GM23338 (cell line): Measurements from ENCODE around the gene FNIP2. TPM values are rescaled to one million over a fixed set of nuclear protein-coding genes. Genes with fewer than 3 reads are reported as not detected.
A peak's percentile ranks its signal among the peaks of the same experiment; 100 is the strongest.

Source experiments
- ATAC-seq: fragments of 200-7000 bp; cut with Tn5 transposase; 3 replicates; pipeline ENCODE4 v1.9.1; 2020
- DNase-seq: peaks from one replicate; pipeline ENCODE4 v3.0.0-alpha.2; 2015; ENCODE audit warnings: low spot score
- H2AFZ ChIP-seq: fragments of 200-600 bp; sonication (generic); 2 replicates; pipeline ENCODE4 v1.8.0; 2016; ENCODE audit warnings: antibody characterized with exemption, mild to moderate bottlenecking, moderate library complexity
- H3F3A ChIP-seq: fragments of 200-600 bp; sonication (generic); replicated peaks from 2 replicates; pipeline ENCODE4 v1.8.0; 2017; ENCODE audit warnings: antibody characterized with exemption, mixed run types, low read depth
- H3K27ac ChIP-seq: fragments of 200-600 bp; sonication (generic); 2 replicates; pipeline ENCODE4 v1.6.1; 2016; ENCODE audit warnings: low read depth
- H3K27me3 ChIP-seq: fragments of 200-600 bp; sonication (generic); 2 replicates; pipeline ENCODE4 v1.8.0; 2016; ENCODE audit warnings: mild to moderate bottlenecking, mixed run types, moderate library complexity; ENCODE audit not compliant: insufficient read depth
- H3K36me3 ChIP-seq: fragments of 200-600 bp; sonication (generic); 2 replicates; pipeline ENCODE4 v1.8.0; 2016; ENCODE audit warnings: mild to moderate bottlenecking; ENCODE audit not compliant: insufficient read depth
- H3K4me1 ChIP-seq: fragments of 200-600 bp; sonication (generic); 2 replicates; pipeline ENCODE4 v1.8.0; 2016; ENCODE audit warnings: mild to moderate bottlenecking, moderate library complexity; ENCODE audit not compliant: insufficient read depth
- H3K4me2 ChIP-seq: fragments of 200-600 bp; sonication (generic); 2 replicates; pipeline ENCODE4 v1.7.1; 2017; ENCODE audit warnings: mixed run types
- H3K4me3 ChIP-seq: fragments of 200-600 bp; sonication (generic); 2 replicates; pipeline ENCODE4 v1.6.1; 2016; ENCODE audit warnings: mixed run types
- H3K79me2 ChIP-seq: fragments of 200-600 bp; sonication (generic); replicated peaks from 2 replicates; pipeline ENCODE4 v1.8.0; 2017; ENCODE audit warnings: mild to moderate bottlenecking; ENCODE audit not compliant: insufficient read depth
- H3K9me2 ChIP-seq: fragments of 200-600 bp; sonication (generic); 2 replicates; pipeline ENCODE4 v1.8.0; 2017; ENCODE audit not compliant: insufficient read depth
- H4K20me1 ChIP-seq: fragments of 200-600 bp; sonication (generic); replicated peaks from 2 replicates; pipeline ENCODE4 v1.8.0; 2017; ENCODE audit warnings: mild to moderate bottlenecking; ENCODE audit not compliant: insufficient read depth
- H3K27ac Mint-ChIP-seq: 2 replicates; pipeline ENCODE4 v1.8.0; 2020; ENCODE audit warnings: inconsistent platforms, mild to moderate bottlenecking, moderate library complexity, mixed read lengths
- H3K27me3 Mint-ChIP-seq: 3 replicates; pipeline ENCODE4 v1.8.0; 2022; ENCODE audit warnings: low read depth, mild to moderate bottlenecking, moderate library complexity, mixed read lengths, inconsistent platforms; ENCODE audit not compliant: insufficient read depth, poor library complexity
- H3K36me3 Mint-ChIP-seq: 3 replicates; pipeline ENCODE4 v1.8.0; 2021; ENCODE audit warnings: low read depth, mild to moderate bottlenecking, inconsistent platforms, moderate library complexity, mixed read lengths
- H3K4me1 Mint-ChIP-seq: 3 replicates; pipeline ENCODE4 v1.8.0; 2020; ENCODE audit warnings: mild to moderate bottlenecking, inconsistent platforms, mixed read lengths
- H3K4me3 Mint-ChIP-seq: 3 replicates; pipeline ENCODE4 v1.8.0; 2021; ENCODE audit warnings: moderate library complexity, mild to moderate bottlenecking, inconsistent platforms, mixed read lengths
- H3K9me3 Mint-ChIP-seq: 3 replicates; pipeline ENCODE4 v1.8.0; 2020; ENCODE audit warnings: moderate library complexity, mild to moderate bottlenecking, inconsistent platforms, mixed read lengths
- CREB1 ChIP-seq: fragments of 250-450 bp; sonication (Bioruptor Pico); IDR thresholded peaks from 2 replicates; pipeline ENCODE4 v1.5.0; 2020; ENCODE audit warnings: low read depth, mild to moderate bottlenecking, moderate library complexity
- EZH2 ChIP-seq: fragments of 200-600 bp; sonication (generic); IDR thresholded peaks from one replicate; pipeline ENCODE4 v1.8.0; 2017; ENCODE audit warnings: antibody characterized with exemption, mild to moderate bottlenecking, low read depth; ENCODE audit not compliant: unreplicated experiment
- EZH2phosphoT487 ChIP-seq: fragments of 200-600 bp; sonication (generic); IDR thresholded peaks from one replicate; pipeline ENCODE4 v1.8.1; 2018; ENCODE audit warnings: antibody characterized with exemption; ENCODE audit not compliant: unreplicated experiment
- JUNB ChIP-seq: IDR thresholded peaks from one replicate; pipeline ENCODE4 v1.6.1; 2016; ENCODE audit warnings: antibody characterized with exemption; ENCODE audit not compliant: unreplicated experiment
- NANOG ChIP-seq: IDR thresholded peaks from 2 replicates; pipeline ENCODE4 v1.6.1; 2016; ENCODE audit warnings: antibody characterized with exemption, borderline replicate concordance
- POLR2AphosphoS5 ChIP-seq: IDR thresholded peaks from 2 replicates; pipeline ENCODE4 v1.6.1; 2016; ENCODE audit warnings: antibody characterized with exemption, low read depth
- STAT1 ChIP-seq: IDR thresholded peaks from one replicate; pipeline ENCODE4 v1.6.1; 2016; ENCODE audit warnings: antibody characterized with exemption; ENCODE audit not compliant: unreplicated experiment
- ZNF114 ChIP-seq: fragments of 250-450 bp; sonication (Bioruptor Pico); IDR thresholded peaks from 2 replicates; pipeline ENCODE4 v1.5.0; 2020; ENCODE audit warnings: mild to moderate bottlenecking, moderate library complexity
- ZNF331 ChIP-seq: fragments of 250-450 bp; sonication (Bioruptor Pico); IDR thresholded peaks from 2 replicates; pipeline ENCODE4 v1.5.0; 2020; ENCODE audit warnings: low read depth, mild to moderate bottlenecking, moderate library complexity
- polyA plus RNA-seq: library from polyadenylated mRNA; unstranded; fragments of >200 nt; fragmentation: Nextera tagmentation; extraction: Ambion mirVana; gene quantifications from 2 replicates; pipeline ENCODE4 v1.2.1, GENCODE V29; 2016
- total RNA-seq: library from RNA; depleted of rRNA; stranded (reverse); fragments of >200 nt; shearing (Covaris generic); gene quantifications from 2 replicates; pipeline ENCODE4 v1.2.3, GENCODE V29; 2014
- TF ChIP-seq, protein P1 (sequence below), 2 experiments: fragments of 200-600 bp in 1 of 2; sonication (generic) in 1 of 2; conservative IDR thresholded peaks; 2 replicates each; pipeline versions ENCODE4 v1.5.1 to v1.6.1; 2016 to 2017; ENCODE audit warnings: antibody characterized with exemption in 2 of 2, low read depth in 2 of 2, mild to moderate bottlenecking in 2 of 2, moderate library complexity in 1 of 2
- TF ChIP-seq, protein P2 (sequence below): fragments of 250-450 bp; sonication (Bioruptor Pico); IDR thresholded peaks from 2 replicates; pipeline ENCODE4 v1.5.0; 2020; ENCODE audit warnings: mild to moderate bottlenecking, moderate library complexity

The FNIP2 gene
- total and polyA plus RNA-seq, 2 experiments from 2014 or later, result 2.7 to 17.2 TPM

DNA sequence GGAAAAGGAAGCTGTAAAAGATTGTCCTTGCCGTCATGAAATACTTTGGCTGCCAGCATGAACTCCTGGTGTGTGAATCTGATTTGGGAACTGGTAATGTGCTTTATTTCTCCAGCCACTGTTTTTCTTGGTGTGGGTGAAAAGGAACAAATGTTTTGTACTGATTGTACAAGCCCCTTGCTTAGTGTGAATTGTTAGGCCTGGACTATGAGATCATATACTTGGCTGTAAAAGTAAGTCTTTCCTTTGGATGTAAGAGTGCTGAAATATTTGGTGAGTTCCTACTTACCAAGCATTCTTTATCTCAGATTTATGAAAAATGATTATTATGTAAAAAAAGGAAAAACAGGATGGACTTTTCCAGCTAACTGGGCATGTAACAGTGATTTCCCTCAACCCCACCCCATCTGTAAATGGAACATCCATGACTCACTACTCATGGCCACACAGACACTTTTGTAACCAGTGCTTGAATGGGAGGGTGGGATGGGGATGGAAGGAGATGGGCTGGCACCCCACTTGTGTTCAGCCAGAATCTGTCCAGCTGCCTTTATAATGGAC, 6.3 kb downstream of the FNIP2 start:
- TF ChIP-seq CREB1, result no peak
- no peak for TF ChIP-seq ZNF331 (CRISPR knock-in tag)
- TF ChIP-seq ZNF114 (CRISPR knock-in tag), result no peak
- TF ChIP-seq POLR2AphosphoS5, result no peak
- TF ChIP-seq, protein P1, sequence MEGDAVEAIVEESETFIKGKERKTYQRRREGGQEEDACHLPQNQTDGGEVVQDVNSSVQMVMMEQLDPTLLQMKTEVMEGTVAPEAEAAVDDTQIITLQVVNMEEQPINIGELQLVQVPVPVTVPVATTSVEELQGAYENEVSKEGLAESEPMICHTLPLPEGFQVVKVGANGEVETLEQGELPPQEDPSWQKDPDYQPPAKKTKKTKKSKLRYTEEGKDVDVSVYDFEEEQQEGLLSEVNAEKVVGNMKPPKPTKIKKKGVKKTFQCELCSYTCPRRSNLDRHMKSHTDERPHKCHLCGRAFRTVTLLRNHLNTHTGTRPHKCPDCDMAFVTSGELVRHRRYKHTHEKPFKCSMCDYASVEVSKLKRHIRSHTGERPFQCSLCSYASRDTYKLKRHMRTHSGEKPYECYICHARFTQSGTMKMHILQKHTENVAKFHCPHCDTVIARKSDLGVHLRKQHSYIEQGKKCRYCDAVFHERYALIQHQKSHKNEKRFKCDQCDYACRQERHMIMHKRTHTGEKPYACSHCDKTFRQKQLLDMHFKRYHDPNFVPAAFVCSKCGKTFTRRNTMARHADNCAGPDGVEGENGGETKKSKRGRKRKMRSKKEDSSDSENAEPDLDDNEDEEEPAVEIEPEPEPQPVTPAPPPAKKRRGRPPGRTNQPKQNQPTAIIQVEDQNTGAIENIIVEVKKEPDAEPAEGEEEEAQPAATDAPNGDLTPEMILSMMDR (conservative IDR thresholded peaks at IDR 0.05; ENCODE audit: low read depth in 2 of 2), result no peak
- TF ChIP-seq EZH2phosphoT487, result no peak
- TF ChIP-seq JUNB, result no peak
- Mint-ChIP-seq H3K27me3 (peaks cover 2% of the 10 kb centered on the region), H3K36me3 (no peaks in the 10 kb centered on the region), H3K27ac (no peak overlapping the region), H3K9me3 (no peaks in the 10 kb centered on the region), H3K4me1 (peaks cover 34% of the 10 kb centered on the region), H3K4me3 (no peak overlapping the region; the same call in 2 of the 3 replicates)
- ATAC-seq (no peak), DNase-seq (no peak)
- Histone ChIP-seq H3K36me3 (no peaks in the 10 kb centered on the region), H3K27me3 (peaks cover 4% of the 10 kb centered on the region), H3K4me1 (peaks cover 12% of the 10 kb centered on the region; the same call in 1 of the 2 replicates), H3K4me2 (no peak overlapping the region), H3K4me3 (no peak overlapping the region), H2AFZ (no peak overlapping the region), H4K20me1 (0 out of 2 replicates have a peak, but pooled peaks cover 7% of the 10 kb centered on the region), H3K27ac (no peak overlapping the region), H3K79me2 (peaks cover 96% of the 10 kb centered on the region), H3K9me2 (no peaks in the 10 kb centered on the region), H3F3A (peaks cover under 1% of the 10 kb centered on the region; the same call in 1 of the 2 replicates)

GRCh38 chr4:158776106-158776505, 7.3 kb downstream of the FNIP2 start:
- H3K9me2 ChIP-seq, result no peaks in the 10 kb centered on the region
- H3K4me1 Mint-ChIP-seq, result peaks cover 28% of the 10 kb centered on the region
- H3K4me3 Mint-ChIP-seq, result no peak overlapping the region
- DNase-seq, result peak; percentile 41
- no peaks in the 10 kb centered on the region for H3K27me3 Mint-ChIP-seq
- H3K27me3 ChIP-seq, result no peaks in the 10 kb centered on the region
- no peak overlapping the region for H3K27ac Mint-ChIP-seq
- no peak for ATAC-seq
- H3K36me3 Mint-ChIP-seq, result no peaks in the 10 kb centered on the region
- no peaks in the 10 kb centered on the region for H3K9me3 Mint-ChIP-seq
- no peaks in the 10 kb centered on the region for H3F3A ChIP-seq
- no peaks in the 10 kb centered on the region for H3K36me3 ChIP-seq
- no peak overlapping the region for H2AFZ ChIP-seq
- 0 out of 2 replicates have a peak, but pooled peaks cover 4% of the 10 kb centered on the region for H4K20me1 ChIP-seq
- no peak overlapping the region for H3K27ac ChIP-seq
- H3K4me1 ChIP-seq, result peaks cover 10% of the 10 kb centered on the region; the same call in 1 of the 2 replicates
- no peak overlapping the region for H3K4me3 ChIP-seq
- H3K79me2 ChIP-seq, result peaks cover 95% of the 10 kb centered on the region
- no peak overlapping the region for H3K4me2 ChIP-seq
- TF ChIP-seq EZH2, result no peak
- TF ChIP-seq CREB1, result no peak
- TF ChIP-seq, protein P2, sequence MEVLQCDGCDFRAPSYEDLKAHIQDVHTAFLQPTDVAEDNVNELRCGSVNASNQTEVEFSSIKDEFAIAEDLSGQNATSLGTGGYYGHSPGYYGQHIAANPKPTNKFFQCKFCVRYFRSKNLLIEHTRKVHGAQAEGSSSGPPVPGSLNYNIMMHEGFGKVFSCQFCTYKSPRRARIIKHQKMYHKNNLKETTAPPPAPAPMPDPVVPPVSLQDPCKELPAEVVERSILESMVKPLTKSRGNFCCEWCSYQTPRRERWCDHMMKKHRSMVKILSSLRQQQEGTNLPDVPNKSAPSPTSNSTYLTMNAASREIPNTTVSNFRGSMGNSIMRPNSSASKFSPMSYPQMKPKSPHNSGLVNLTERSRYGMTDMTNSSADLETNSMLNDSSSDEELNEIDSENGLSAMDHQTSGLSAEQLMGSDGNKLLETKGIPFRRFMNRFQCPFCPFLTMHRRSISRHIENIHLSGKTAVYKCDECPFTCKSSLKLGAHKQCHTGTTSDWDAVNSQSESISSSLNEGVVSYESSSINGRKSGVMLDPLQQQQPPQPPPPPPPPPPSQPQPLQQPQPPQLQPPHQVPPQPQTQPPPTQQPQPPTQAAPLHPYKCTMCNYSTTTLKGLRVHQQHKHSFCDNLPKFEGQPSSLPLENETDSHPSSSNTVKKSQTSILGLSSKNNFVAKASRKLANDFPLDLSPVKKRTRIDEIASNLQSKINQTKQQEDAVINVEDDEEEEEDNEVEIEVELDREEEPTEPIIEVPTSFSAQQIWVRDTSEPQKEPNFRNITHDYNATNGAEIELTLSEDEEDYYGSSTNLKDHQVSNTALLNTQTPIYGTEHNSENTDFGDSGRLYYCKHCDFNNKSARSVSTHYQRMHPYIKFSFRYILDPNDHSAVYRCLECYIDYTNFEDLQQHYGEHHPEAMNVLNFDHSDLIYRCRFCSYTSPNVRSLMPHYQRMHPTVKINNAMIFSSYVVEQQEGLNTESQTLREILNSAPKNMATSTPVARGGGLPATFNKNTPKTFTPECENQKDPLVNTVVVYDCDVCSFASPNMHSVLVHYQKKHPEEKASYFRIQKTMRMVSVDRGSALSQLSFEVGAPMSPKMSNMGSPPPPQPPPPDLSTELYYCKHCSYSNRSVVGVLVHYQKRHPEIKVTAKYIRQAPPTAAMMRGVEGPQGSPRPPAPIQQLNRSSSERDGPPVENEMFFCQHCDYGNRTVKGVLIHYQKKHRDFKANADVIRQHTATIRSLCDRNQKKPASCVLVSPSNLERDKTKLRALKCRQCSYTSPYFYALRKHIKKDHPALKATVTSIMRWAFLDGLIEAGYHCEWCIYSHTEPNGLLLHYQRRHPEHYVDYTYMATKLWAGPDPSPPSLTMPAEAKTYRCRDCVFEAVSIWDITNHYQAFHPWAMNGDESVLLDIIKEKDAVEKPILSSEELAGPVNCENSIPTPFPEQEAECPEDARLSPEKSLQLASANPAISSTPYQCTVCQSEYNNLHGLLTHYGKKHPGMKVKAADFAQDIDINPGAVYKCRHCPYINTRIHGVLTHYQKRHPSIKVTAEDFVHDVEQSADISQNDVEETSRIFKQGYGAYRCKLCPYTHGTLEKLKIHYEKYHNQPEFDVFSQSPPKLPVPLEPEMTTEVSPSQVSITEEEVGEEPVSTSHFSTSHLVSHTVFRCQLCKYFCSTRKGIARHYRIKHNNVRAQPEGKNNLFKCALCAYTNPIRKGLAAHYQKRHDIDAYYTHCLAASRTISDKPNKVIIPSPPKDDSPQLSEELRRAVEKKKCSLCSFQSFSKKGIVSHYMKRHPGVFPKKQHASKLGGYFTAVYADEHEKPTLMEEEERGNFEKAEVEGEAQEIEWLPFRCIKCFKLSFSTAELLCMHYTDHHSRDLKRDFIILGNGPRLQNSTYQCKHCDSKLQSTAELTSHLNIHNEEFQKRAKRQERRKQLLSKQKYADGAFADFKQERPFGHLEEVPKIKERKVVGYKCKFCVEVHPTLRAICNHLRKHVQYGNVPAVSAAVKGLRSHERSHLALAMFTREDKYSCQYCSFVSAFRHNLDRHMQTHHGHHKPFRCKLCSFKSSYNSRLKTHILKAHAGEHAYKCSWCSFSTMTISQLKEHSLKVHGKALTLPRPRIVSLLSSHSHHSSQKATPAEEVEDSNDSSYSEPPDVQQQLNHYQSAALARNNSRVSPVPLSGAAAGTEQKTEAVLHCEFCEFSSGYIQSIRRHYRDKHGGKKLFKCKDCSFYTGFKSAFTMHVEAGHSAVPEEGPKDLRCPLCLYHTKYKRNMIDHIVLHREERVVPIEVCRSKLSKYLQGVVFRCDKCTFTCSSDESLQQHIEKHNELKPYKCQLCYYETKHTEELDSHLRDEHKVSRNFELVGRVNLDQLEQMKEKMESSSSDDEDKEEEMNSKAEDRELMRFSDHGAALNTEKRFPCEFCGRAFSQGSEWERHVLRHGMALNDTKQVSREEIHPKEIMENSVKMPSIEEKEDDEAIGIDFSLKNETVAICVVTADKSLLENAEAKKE (CRISPR knock-in tag), result no peak
- no peak for TF ChIP-seq STAT1
- no peak for TF ChIP-seq EZH2phosphoT487
- TF ChIP-seq NANOG, result no peak
